Endothelial cell of umbilical vein (primary cell): Measurements from ENCODE around the gene DNAJB11. TPM values are rescaled to one million over a fixed set of nuclear protein-coding genes. Genes with fewer than 3 reads are reported as not detected.

Experiments used
- BruUV-seq: library from RNA; stranded (reverse); fragments of 400-500 nt; replicated peaks from 2 replicates; lab custom pipeline; 2021; lab: Mats Ljungman, UMichigan
- CTCF ChIA-PET: fragments of 300-600, 350-600 bp; sonication (Branson Sonifier 250); formaldehyde crosslinking; loops from one replicate; lab custom pipeline; 2021; ENCODE audit warnings: antibody characterized with exemption, inconsistent platforms; lab: Charles Lee
- POLR2A ChIA-PET: fragments of 300-600, 350-600 bp; sonication (Branson Sonifier 250); formaldehyde crosslinking; loops from one replicate; lab custom pipeline; 2021; ENCODE audit warnings: antibody characterized with exemption, inconsistent platforms; lab: Charles Lee
- DNase-seq: peaks from one replicate; pipeline ENCODE4 v3.0.0-alpha.2; 2011; ENCODE audit warnings: low read depth, low spot score
- FAIRE-seq: peaks from 2 replicates; lab custom pipeline; 2011; peaks lifted over from hg19 to GRCh38; lab: Jason Lieb, UNC
- H2AFZ ChIP-seq: 2 replicates; pipeline ENCODE4 v1.6.0; 2012; ENCODE audit warnings: low read depth, low read length, control low read depth, inconsistent platforms
- H3K27ac ChIP-seq: 2 replicates; pipeline ENCODE4 v1.5.1; 2011; ENCODE audit warnings: low read depth, mild to moderate bottlenecking, control low read depth, low read length, moderate library complexity; ENCODE audit not compliant: insufficient read depth
- H3K27me3 ChIP-seq, 2 experiments: 2 replicates each; pipeline versions ENCODE4 v1.6.0 to v1.6.1; 2011; ENCODE audit warnings: low read length in 2 of 2, mixed read lengths in 1 of 2; ENCODE audit not compliant: control insufficient read depth in 2 of 2, insufficient read depth in 2 of 2
- H3K36me3 ChIP-seq, 2 experiments: 2 replicates in 1 of 2; 3 replicates in 1 of 2; pipeline ENCODE4 v1.5.1; 2011; ENCODE audit warnings: low read length in 2 of 2, mild to moderate bottlenecking in 1 of 2, moderate library complexity in 1 of 2; ENCODE audit not compliant: control insufficient read depth in 2 of 2, insufficient read depth in 2 of 2; ENCODE audit errors: extremely low read depth in 1 of 2
- H3K4me1 ChIP-seq: 3 replicates; pipeline ENCODE4 v1.5.1; 2011; ENCODE audit warnings: mild to moderate bottlenecking, low read length; ENCODE audit not compliant: control insufficient read depth, insufficient read depth; ENCODE audit errors: extremely low read depth
- H3K4me2 ChIP-seq: 2 replicates; pipeline ENCODE4 v1.6.1; 2011; ENCODE audit warnings: low read length, control low read depth, mixed read lengths; ENCODE audit not compliant: insufficient read depth
- H3K4me3 ChIP-seq, 3 experiments: fragments of 200-600 bp in 1 of 3; sonication (generic), shearing (Covaris generic) in 1 of 3; replicated peaks in 1 of 3; 2 replicates each; pipeline ENCODE4 v1.5.1; 2011 to 2016; ENCODE audit warnings: control low read depth in 3 of 3, low read length in 3 of 3, mild to moderate bottlenecking in 2 of 3, inconsistent platforms in 1 of 3, low read depth in 1 of 3, moderate library complexity in 1 of 3; ENCODE audit not compliant: insufficient read depth in 1 of 3
- H3K79me2 ChIP-seq: 2 replicates; pipeline ENCODE4 v1.6.0; 2012; ENCODE audit warnings: low read length, inconsistent platforms; ENCODE audit not compliant: control insufficient read depth, insufficient read depth
- H3K9ac ChIP-seq: replicated peaks from 2 replicates; pipeline ENCODE3; 2011; ENCODE audit warnings: low read length, control low read depth; ENCODE audit not compliant: insufficient read depth; ENCODE audit errors: extremely low read depth
- H3K9me1 ChIP-seq: replicated peaks from 3 replicates; pipeline ENCODE4 v1.6.0; 2011; ENCODE audit warnings: mild to moderate bottlenecking, low read length; ENCODE audit not compliant: control insufficient read depth, insufficient read depth; ENCODE audit errors: extremely low read depth
- H3K9me3 ChIP-seq: replicated peaks from 2 replicates; pipeline ENCODE4 v1.5.1; 2012; ENCODE audit warnings: low read length, inconsistent platforms; ENCODE audit not compliant: control insufficient read depth, insufficient read depth
- H4K20me1 ChIP-seq: replicated peaks from 2 replicates; pipeline ENCODE3; 2011; ENCODE audit warnings: mild to moderate bottlenecking, low read length; ENCODE audit not compliant: control insufficient read depth, insufficient read depth; ENCODE audit errors: extremely low read depth
- CTCF ChIP-seq, 2 donors: IDR thresholded peaks; 1 replicate in 1 of 2; 2 replicates in 1 of 2; pipeline ENCODE4 v1.5.1; 2011; ENCODE audit warnings: low read length in 2 of 2, mild to moderate bottlenecking in 2 of 2, moderate library complexity in 2 of 2, control low read depth in 1 of 2, inconsistent platforms in 1 of 2, low read depth in 1 of 2; ENCODE audit not compliant: insufficient read depth in 1 of 2; ENCODE audit errors: extremely low read depth in 1 of 2
- EZH2 ChIP-seq: IDR thresholded peaks from 2 replicates; pipeline ENCODE4 v1.6.1; 2012; ENCODE audit warnings: borderline replicate concordance, low read depth, mild to moderate bottlenecking, moderate library complexity, low read length, inconsistent platforms; ENCODE audit not compliant: severe bottlenecking
- FOS ChIP-seq: IDR thresholded peaks from 2 replicates; pipeline ENCODE4 v1.6.1; 2011; ENCODE audit warnings: mild to moderate bottlenecking, low read length, moderate library complexity, borderline replicate concordance; ENCODE audit not compliant: insufficient read depth
- GATA2 ChIP-seq: IDR thresholded peaks from 2 replicates; pipeline ENCODE4 v1.7.0; 2011; ENCODE audit warnings: low read depth, mild to moderate bottlenecking, moderate library complexity, mixed read lengths, low read length; ENCODE audit not compliant: insufficient read length, insufficient read depth
- JUN ChIP-seq: IDR thresholded peaks from 2 replicates; pipeline ENCODE4 v1.6.1; 2011; ENCODE audit warnings: borderline replicate concordance, low read depth; ENCODE audit not compliant: insufficient read length, insufficient read depth
- MAX ChIP-seq: IDR thresholded peaks from 2 replicates; pipeline ENCODE4 v1.6.1; 2011; ENCODE audit not compliant: insufficient read depth, insufficient read length
- MYC ChIP-seq: IDR thresholded peaks from one replicate; pipeline ENCODE4 v1.6.1; 2011; ENCODE audit warnings: mild to moderate bottlenecking, low read depth, low read length
- POLR2A ChIP-seq: IDR thresholded peaks from 2 replicates; pipeline ENCODE4 v1.6.1; 2012; ENCODE audit warnings: low read depth, mild to moderate bottlenecking, control low read depth, low read length
- POLR2AphosphoS5 ChIP-seq: IDR thresholded peaks from 2 replicates; pipeline ENCODE4 v1.6.1; 2012; ENCODE audit warnings: low read depth, mild to moderate bottlenecking, control low read depth, low read length, moderate library complexity; ENCODE audit not compliant: insufficient read depth
- dilution Hi-C: fragments of 300-500 bp; cut with MboI; formaldehyde crosslinking; loops from one replicate; pipeline ENCODE4 v1.15.0; 2019; ENCODE audit warnings: low sequenced_read_pairs; ENCODE audit not compliant: extremely low pct_ligation_motif_present
- intact Hi-C: fragments of 100-400 bp; cut with micrococcal nuclease; formaldehyde crosslinking; loops from one replicate; pipeline ENCODE4 v1.10.0; 2022
- polyA plus RNA-seq, 4 experiments: library from polyadenylated mRNA; depleted of rRNA in 3 of 4; stranded (reverse) in 3 of 4; unstranded in 1 of 4; fragments of >200 nt; gene quantifications; 2 replicates each; pipeline versions ENCODE4 v1.2.1 to v1.2.3, GENCODE V29; 2011 to 2012; ENCODE audit warnings: missing spikeins in 1 of 4
- total RNA-seq: library from RNA; stranded (reverse); gene quantifications from 2 replicates; pipeline ENCODE4 v1.2.3, GENCODE V29; 2021

The DNAJB11 gene
- total and polyA plus RNA-seq, 2 donors (not counting 3 experiments of a cell fraction or from before 2014, with no cell fraction given): 39.5 to 87.6 TPM

GRCh38 chr3:186577521-186577920 lies 7.0 kb downstream of the DNAJB11 start:
- TF ChIP-seq MYC (no peak), POLR2AphosphoS5 (no peak), GATA2 (no peak), CTCF (IDR thresholded peaks at IDR 0.05; ENCODE audit: extremely low read depth in 1 of 2, insufficient read depth in 1 of 2, low read depth in 1 of 2, low read length in 2 of 2) (no peak), EZH2 (no peak), POLR2A (no peak), JUN (no peak), FOS (no peak), MAX (no peak)
- no peak for FAIRE-seq
- no peaks in the 10 kb centered on the region for H3K79me2 ChIP-seq
- no TSS peak for BruUV-seq
- no peak overlapping the region for H3K9ac ChIP-seq
- H3K9me1 ChIP-seq: no peaks in the 10 kb centered on the region
- H3K4me3 ChIP-seq: no peak overlapping the region
- H3K27ac ChIP-seq: no peak overlapping the region
- no peaks in the 10 kb centered on the region for H3K4me1 ChIP-seq
- H3K36me3 ChIP-seq: peaks cover 15 to 24% of the 10 kb centered on the region in 2 experiments
- CTCF ChIA-PET: interaction anchor here (0.8 to 1.9 kb wide), 4 partner anchors 19 to 634 kb away, joined by 3 to 5 read pairs (median 4); no protein-coding TSS in a partner anchor
- no peak overlapping the region for H2AFZ ChIP-seq
- POLR2A ChIA-PET: no interaction called here
- H3K27me3 ChIP-seq: no peaks in the 10 kb centered on the region
- H3K4me2 ChIP-seq: no peak overlapping the region
- no peaks in the 10 kb centered on the region for H3K9me3 ChIP-seq
- intact Hi-C loops (no loop called here), dilution Hi-C loops (no loop called here)
- no peaks in the 10 kb centered on the region for H4K20me1 ChIP-seq
- no peak for DNase-seq
